ENCODE results near the gene STX16. TPM values are rescaled to one million over a fixed set of nuclear protein-coding genes. Genes with fewer than 3 reads are reported as not detected.

STX16 gene
- total RNA-seq, 2 experiments from 2014 or later: 163 to 173 TPM

GRCh38 chr20:58712806-58713731 is 62.0 kb downstream of the STX16 start:
- CTCF ChIA-PET: interaction anchor here (1.5 kb wide), 2 partner anchors 10 to 62 kb away, joined by 4 to 5 read pairs; partner anchors contain the start of gene STX16
- POLR2A ChIA-PET: no interaction called here
- Mint-ChIP-seq H3K27ac (no peak overlapping the region), H3K4me1 (no peaks in the 10 kb centered on the region), H3K9me3 (no peaks in the 10 kb centered on the region), H3K4me3 (no peak overlapping the region), H3K36me3 (ENCODE audit: low read depth) (no peaks in the 10 kb centered on the region), H3K27me3 (no peaks in the 10 kb centered on the region)
- DNase-seq: peak; percentile 4

GRCh38 chr20:58713801-58714339 is 62.8 kb downstream of the STX16 start:
- DNase-seq: peak; percentile 5
- Mint-ChIP-seq H3K27ac (no peak overlapping the region), H3K4me1 (no peaks in the 10 kb centered on the region), H3K36me3 (ENCODE audit: low read depth) (no peaks in the 10 kb centered on the region), H3K4me3 (no peak overlapping the region), H3K9me3 (no peaks in the 10 kb centered on the region), H3K27me3 (no peaks in the 10 kb centered on the region)
- ChIA-PET POLR2A (no interaction called here), CTCF (interaction anchor here (1.5 kb wide), 2 partner anchors 10 to 63 kb away, joined by 4 to 5 read pairs; partner anchors contain the start of gene STX16)

- ChIA-PET POLR2A (no interaction called here), CTCF (interaction anchor here (1.5 kb wide), 2 partner anchors 11 to 63 kb away, joined by 4 to 5 read pairs; partner anchors contain the start of gene STX16)
- Mint-ChIP-seq H3K9me3 (no peaks in the 10 kb centered on the region), H3K27ac (no peak overlapping the region), H3K36me3 (ENCODE audit: low read depth) (no peaks in the 10 kb centered on the region), H3K27me3 (no peaks in the 10 kb centered on the region), H3K4me1 (no peaks in the 10 kb centered on the region), H3K4me3 (no peak overlapping the region)
- DNase-seq: peak; percentile 5
Observed at GRCh38 chr20:58714340-58714922, 63.3 kb downstream of the STX16 start.

DNA sequence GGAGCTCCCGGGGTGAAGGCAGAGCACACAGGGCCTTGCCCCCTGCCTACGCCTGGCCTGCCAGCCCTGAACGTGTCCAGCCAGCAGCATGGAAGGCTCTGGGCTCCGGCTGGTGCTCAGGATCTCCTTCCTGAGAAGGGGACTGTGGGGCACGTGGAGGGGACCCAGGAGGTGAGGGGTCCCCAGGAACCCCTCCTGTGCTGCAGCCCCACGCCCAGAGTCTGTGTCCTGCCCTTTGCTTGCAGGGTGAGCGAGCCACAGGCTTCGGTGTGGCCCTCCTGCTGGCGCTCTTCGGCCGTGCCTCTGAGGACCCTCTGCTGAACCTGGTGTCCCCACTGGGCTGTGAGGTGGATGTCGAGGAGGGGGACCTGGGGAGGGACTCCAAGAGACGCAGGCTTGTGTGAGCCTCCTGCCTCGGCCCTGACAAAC is 63.9 kb downstream of the STX16 start:
- POLR2A ChIA-PET: no interaction called here
- DNase-seq: peak; percentile 4
- Mint-ChIP-seq H3K36me3 (ENCODE audit: low read depth) (no peaks in the 10 kb centered on the region), H3K4me1 (no peaks in the 10 kb centered on the region), H3K4me3 (no peak overlapping the region), H3K9me3 (no peaks in the 10 kb centered on the region), H3K27me3 (no peaks in the 10 kb centered on the region), H3K27ac (no peak overlapping the region)
- CTCF ChIA-PET: interaction anchor here (1.5 kb wide), 2 partner anchors 12 to 64 kb away, joined by 4 to 5 read pairs; partner anchors contain the start of gene STX16

GRCh38 chr20:58715391-58715800 is 64.3 kb downstream of the STX16 start:
- CTCF ChIA-PET: no interaction called here
- no peak overlapping the region for H3K27ac Mint-ChIP-seq

GRCh38 chr20:58715801-58716475 is 64.9 kb downstream of the STX16 start:
- POLR2A ChIA-PET: no interaction called here
- H3K27ac Mint-ChIP-seq: peak overlapping the region; percentile 13
- no peak overlapping the region for H3K4me3 Mint-ChIP-seq
- H3K4me1 Mint-ChIP-seq: no peaks in the 10 kb centered on the region
- DNase-seq: peak; percentile 3
- CTCF ChIA-PET: no interaction called here
- no peaks in the 10 kb centered on the region for H3K9me3 Mint-ChIP-seq
- no peaks in the 10 kb centered on the region for H3K27me3 Mint-ChIP-seq
- H3K36me3 Mint-ChIP-seq (ENCODE audit: low read depth): no peaks in the 10 kb centered on the region

More at GRCh38 chr20:58715391-58715800, 64.3 kb downstream of the STX16 start:
- POLR2A ChIA-PET: no interaction called here
- Mint-ChIP-seq H3K36me3 (ENCODE audit: low read depth) (no peaks in the 10 kb centered on the region), H3K4me1 (no peaks in the 10 kb centered on the region), H3K9me3 (no peaks in the 10 kb centered on the region), H3K4me3 (no peak overlapping the region), H3K27me3 (no peaks in the 10 kb centered on the region)
- no peak for DNase-seq

GRCh38 chr20:58716476-58717277 is 65.6 kb downstream of the STX16 start:
- DNase-seq: peak; percentile 3
- no peak overlapping the region for H3K27ac Mint-ChIP-seq
- H3K4me3 Mint-ChIP-seq: no peak overlapping the region
- CTCF ChIA-PET: no interaction called here
- H3K27me3 Mint-ChIP-seq: peaks cover 4% of the 10 kb centered on the region
- H3K36me3 Mint-ChIP-seq (ENCODE audit: low read depth): no peaks in the 10 kb centered on the region
- POLR2A ChIA-PET: no interaction called here
- H3K9me3 Mint-ChIP-seq: no peaks in the 10 kb centered on the region
- no peaks in the 10 kb centered on the region for H3K4me1 Mint-ChIP-seq

GRCh38 chr20:58717278-58718091 is 66.4 kb downstream of the STX16 start:
- H3K9me3 Mint-ChIP-seq: no peaks in the 10 kb centered on the region
- CTCF ChIA-PET: no interaction called here
- POLR2A ChIA-PET: no interaction called here
- no peak overlapping the region for H3K4me3 Mint-ChIP-seq
- H3K27me3 Mint-ChIP-seq: peaks cover 8% of the 10 kb centered on the region
- H3K27ac Mint-ChIP-seq: no peak overlapping the region
- no peaks in the 10 kb centered on the region for H3K4me1 Mint-ChIP-seq
- DNase-seq: peak; percentile 3
- H3K36me3 Mint-ChIP-seq (ENCODE audit: low read depth): no peaks in the 10 kb centered on the region

DNA sequence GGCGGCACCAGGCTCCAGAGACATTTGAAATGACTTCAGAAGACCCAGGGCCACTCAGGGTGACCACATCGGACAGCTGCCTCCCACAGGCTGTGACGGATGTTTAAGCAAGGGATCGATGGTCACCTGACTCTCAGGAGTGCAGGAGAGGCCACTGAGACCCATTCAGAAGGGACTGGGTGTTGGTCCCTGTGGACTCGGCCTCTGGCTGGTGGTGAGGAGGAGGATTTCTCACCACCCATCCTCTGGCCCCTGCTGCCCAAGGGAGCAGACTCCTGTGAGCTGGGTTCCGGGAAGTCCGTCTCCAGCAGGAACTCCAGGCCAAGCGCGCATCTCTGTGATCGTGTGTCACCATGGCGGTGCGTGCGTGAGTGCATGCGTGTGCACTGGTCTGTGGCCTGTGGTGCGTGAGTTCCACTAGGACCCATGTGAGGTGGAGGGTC is 67.1 kb downstream of the STX16 start:
- H3K36me3 Mint-ChIP-seq (ENCODE audit: low read depth): no peaks in the 10 kb centered on the region
- no peaks in the 10 kb centered on the region for H3K4me1 Mint-ChIP-seq
- peaks cover 14% of the 10 kb centered on the region for H3K27me3 Mint-ChIP-seq
- H3K27ac Mint-ChIP-seq: no peak overlapping the region
- peak; percentile 4 for DNase-seq
- no peaks in the 10 kb centered on the region for H3K9me3 Mint-ChIP-seq
- H3K4me3 Mint-ChIP-seq: no peak overlapping the region
- ChIA-PET POLR2A (no interaction called here), CTCF (no interaction called here)

- Mint-ChIP-seq H3K9me3 (no peaks in the 10 kb centered on the region), H3K27ac (no peak overlapping the region), H3K4me3 (no peak overlapping the region), H3K27me3 (peaks cover 20% of the 10 kb centered on the region), H3K36me3 (ENCODE audit: low read depth) (no peaks in the 10 kb centered on the region), H3K4me1 (no peaks in the 10 kb centered on the region)
- ChIA-PET POLR2A (no interaction called here), CTCF (interaction anchor here (0.7 kb wide), 1 partner anchor 12 kb away, joined by 3 read pairs; no protein-coding TSS in a partner anchor)
- peak; percentile 3 for DNase-seq
Observed at GRCh38 chr20:58718729-58719128, 67.6 kb downstream of the STX16 start.

- no peaks in the 10 kb centered on the region for H3K9me3 Mint-ChIP-seq
- H3K27ac Mint-ChIP-seq: no peak overlapping the region
- DNase-seq: peak; percentile 5
- H3K4me3 Mint-ChIP-seq: no peak overlapping the region
- H3K27me3 Mint-ChIP-seq: peaks cover 25% of the 10 kb centered on the region
- CTCF ChIA-PET: interaction anchor here (0.7 kb wide), 1 partner anchor 13 kb away, joined by 3 read pairs; no protein-coding TSS in a partner anchor
- no peaks in the 10 kb centered on the region for H3K4me1 Mint-ChIP-seq
- POLR2A ChIA-PET: no interaction called here
- H3K36me3 Mint-ChIP-seq (ENCODE audit: low read depth): no peaks in the 10 kb centered on the region
Observed at GRCh38 chr20:58719258-58719657, 68.2 kb downstream of the STX16 start.

Data from activated CD4-positive, alpha-beta T cell treated with anti-CD3 and anti-CD28 coated beads, Interleukin-2, amount 10 ng/mL, durations not matched to agents 7 days and 5 days (primary cell).